PC-9 (cell line): ENCODE measurements around the gene GNG8.

Experiments used
- EZH2 ChIP-seq: fragments of 200-600 bp; sonication (generic); IDR thresholded peaks from 2 replicates; pipeline ENCODE4 v1.8.0; 2017; ENCODE audit warnings: antibody characterized with exemption, low read depth
- TF ChIP-seq, protein P1 (sequence below): fragments of 200-600 bp; sonication (generic); conservative IDR thresholded peaks from 2 replicates; pipeline ENCODE4 v1.6.1; 2017; ENCODE audit warnings: mixed run types, antibody characterized with exemption, mild to moderate bottlenecking, moderate library complexity

DNA sequence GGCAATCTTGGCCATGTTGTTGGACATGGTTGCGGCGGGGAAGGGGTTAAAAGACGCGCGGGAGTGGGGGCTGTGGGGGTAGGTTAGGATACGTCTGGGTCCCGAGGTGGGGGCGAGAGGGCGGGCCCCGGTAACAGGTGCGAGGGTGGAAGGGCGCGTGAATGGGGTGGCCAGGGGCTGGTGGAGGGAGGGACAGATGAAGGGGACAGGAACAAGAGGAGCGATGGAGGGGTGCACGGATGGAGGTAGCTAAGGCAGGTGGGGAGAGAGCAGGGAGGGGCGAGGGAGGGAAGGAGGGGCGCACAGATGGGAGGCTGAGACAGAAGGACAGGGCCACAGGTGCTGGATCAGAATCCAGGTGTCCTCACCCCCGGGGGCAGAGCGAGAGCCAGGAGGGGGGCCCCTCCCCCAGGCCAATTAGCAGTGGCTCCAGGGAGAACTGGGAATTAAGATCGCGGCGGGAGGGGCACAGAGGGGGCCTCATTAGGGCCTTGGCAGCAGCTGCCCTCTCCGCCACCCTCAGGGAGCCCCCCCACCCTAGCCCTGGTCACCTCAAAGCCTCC is 1.3 kb downstream of the GNG8 start:
- TF ChIP-seq, protein P1, sequence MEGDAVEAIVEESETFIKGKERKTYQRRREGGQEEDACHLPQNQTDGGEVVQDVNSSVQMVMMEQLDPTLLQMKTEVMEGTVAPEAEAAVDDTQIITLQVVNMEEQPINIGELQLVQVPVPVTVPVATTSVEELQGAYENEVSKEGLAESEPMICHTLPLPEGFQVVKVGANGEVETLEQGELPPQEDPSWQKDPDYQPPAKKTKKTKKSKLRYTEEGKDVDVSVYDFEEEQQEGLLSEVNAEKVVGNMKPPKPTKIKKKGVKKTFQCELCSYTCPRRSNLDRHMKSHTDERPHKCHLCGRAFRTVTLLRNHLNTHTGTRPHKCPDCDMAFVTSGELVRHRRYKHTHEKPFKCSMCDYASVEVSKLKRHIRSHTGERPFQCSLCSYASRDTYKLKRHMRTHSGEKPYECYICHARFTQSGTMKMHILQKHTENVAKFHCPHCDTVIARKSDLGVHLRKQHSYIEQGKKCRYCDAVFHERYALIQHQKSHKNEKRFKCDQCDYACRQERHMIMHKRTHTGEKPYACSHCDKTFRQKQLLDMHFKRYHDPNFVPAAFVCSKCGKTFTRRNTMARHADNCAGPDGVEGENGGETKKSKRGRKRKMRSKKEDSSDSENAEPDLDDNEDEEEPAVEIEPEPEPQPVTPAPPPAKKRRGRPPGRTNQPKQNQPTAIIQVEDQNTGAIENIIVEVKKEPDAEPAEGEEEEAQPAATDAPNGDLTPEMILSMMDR: no peak
- no peak for TF ChIP-seq EZH2
